DND-41 (cell line): ENCODE data around the gene BIRC2.

ENCODE experiments used
- ATAC-seq: fragments of 200-7000 bp; cut with Tn5 transposase; 3 replicates; pipeline ENCODE4 v1.9.1; 2021; ENCODE audit warnings: low read depth; ENCODE audit not compliant: insufficient read depth
- DNase-seq: peaks from one replicate; pipeline ENCODE4 v3.0.0-alpha.2; 2020
- H2AFZ ChIP-seq: 2 replicates; pipeline ENCODE4 v1.6.0; 2012; ENCODE audit warnings: low read depth, low read length
- H3K27ac ChIP-seq: 2 replicates; pipeline ENCODE4 v1.5.1; 2012; ENCODE audit warnings: low read length, inconsistent platforms
- H3K27me3 ChIP-seq: fragments of 200-600 bp; sonication (generic); 2 replicates; pipeline ENCODE4 v1.6.0; 2012; ENCODE audit warnings: low read length, mild to moderate bottlenecking, inconsistent platforms; ENCODE audit not compliant: insufficient read depth, poor library complexity
- H3K36me3 ChIP-seq: 2 replicates; pipeline ENCODE4 v1.5.1; 2012; ENCODE audit warnings: low read length, inconsistent platforms; ENCODE audit not compliant: insufficient read depth
- H3K4me1 ChIP-seq: 2 replicates; pipeline ENCODE4 v1.5.1; 2012; ENCODE audit warnings: mild to moderate bottlenecking, low read length; ENCODE audit not compliant: insufficient read depth
- H3K4me2 ChIP-seq: 2 replicates; pipeline ENCODE4 v1.6.0; 2012; ENCODE audit warnings: mild to moderate bottlenecking, moderate library complexity, low read length, inconsistent platforms; ENCODE audit not compliant: insufficient read depth
- H3K4me3 ChIP-seq, 2 experiments: fragments of 200-600 bp in 1 of 2; shearing (Covaris generic) in 1 of 2; 2 replicates each; pipeline ENCODE4 v1.5.1; 2012 to 2016; ENCODE audit warnings: inconsistent platforms in 2 of 2, low read length in 2 of 2, mild to moderate bottlenecking in 2 of 2, low read depth in 1 of 2, moderate library complexity in 1 of 2
- H3K79me2 ChIP-seq: 2 replicates; pipeline ENCODE4 v1.6.0; 2012; ENCODE audit warnings: low read length, inconsistent platforms; ENCODE audit not compliant: insufficient read depth
- H3K9ac ChIP-seq: 2 replicates; pipeline ENCODE4 v1.6.0; 2012; ENCODE audit warnings: low read depth, mild to moderate bottlenecking, inconsistent platforms, low read length, moderate library complexity
- H3K9me3 ChIP-seq: 2 replicates; pipeline ENCODE4 v1.5.1; 2012; ENCODE audit warnings: low read length, moderate library complexity, mild to moderate bottlenecking, inconsistent platforms; ENCODE audit not compliant: insufficient read depth, severe bottlenecking
- H4K20me1 ChIP-seq: 2 replicates; pipeline ENCODE4 v1.6.0; 2012; ENCODE audit warnings: low read length; ENCODE audit not compliant: insufficient read depth
- EZH2 ChIP-seq: IDR thresholded peaks from 3 replicates; pipeline ENCODE4 v1.6.1; 2012; ENCODE audit warnings: borderline replicate concordance, low read depth, mild to moderate bottlenecking, moderate library complexity, low read length, inconsistent platforms; ENCODE audit not compliant: severe bottlenecking
- TF ChIP-seq, protein P1 (sequence below): IDR thresholded peaks from 2 replicates; pipeline ENCODE4 v1.5.1; 2012; ENCODE audit warnings: borderline replicate concordance, low read length, moderate library complexity, mild to moderate bottlenecking; ENCODE audit not compliant: poor library complexity, severe bottlenecking; ENCODE audit errors: extremely low read depth

The BIRC2 gene

DNA sequence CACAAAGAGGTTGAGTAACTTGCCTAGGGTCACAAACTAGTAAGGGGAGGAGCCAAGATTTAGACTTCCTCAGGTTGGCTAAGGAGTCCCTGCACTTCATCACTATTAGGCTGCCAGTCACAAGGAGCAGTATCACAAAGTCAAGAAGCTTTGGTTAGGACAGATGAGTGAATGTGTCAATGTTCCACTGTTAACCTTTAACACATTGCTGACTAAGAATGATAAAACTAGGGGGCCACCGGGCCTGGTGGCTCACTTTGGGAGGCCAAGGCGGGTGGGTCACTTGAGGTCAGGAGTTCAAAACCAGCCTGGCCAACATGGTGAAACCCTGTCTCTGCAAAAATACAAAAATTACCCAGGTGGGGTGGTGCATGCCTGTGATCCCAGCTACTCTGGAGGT, 73.5 kb downstream of the BIRC2 start:
- peak overlapping the region; percentile 49 for H3K27ac ChIP-seq
- peaks cover 37% of the 10 kb centered on the region for H3K4me1 ChIP-seq
- H3K79me2 ChIP-seq = peaks cover 94% of the 10 kb centered on the region
- DNase-seq (no peak), ATAC-seq (no peak)
- no peak overlapping the region for H2AFZ ChIP-seq
- peaks cover 63% of the 10 kb centered on the region for H4K20me1 ChIP-seq
- no peak overlapping the region for H3K4me3 ChIP-seq
- no peak overlapping the region for H3K9ac ChIP-seq
- TF ChIP-seq EZH2 = no peak
- TF ChIP-seq, protein P1, sequence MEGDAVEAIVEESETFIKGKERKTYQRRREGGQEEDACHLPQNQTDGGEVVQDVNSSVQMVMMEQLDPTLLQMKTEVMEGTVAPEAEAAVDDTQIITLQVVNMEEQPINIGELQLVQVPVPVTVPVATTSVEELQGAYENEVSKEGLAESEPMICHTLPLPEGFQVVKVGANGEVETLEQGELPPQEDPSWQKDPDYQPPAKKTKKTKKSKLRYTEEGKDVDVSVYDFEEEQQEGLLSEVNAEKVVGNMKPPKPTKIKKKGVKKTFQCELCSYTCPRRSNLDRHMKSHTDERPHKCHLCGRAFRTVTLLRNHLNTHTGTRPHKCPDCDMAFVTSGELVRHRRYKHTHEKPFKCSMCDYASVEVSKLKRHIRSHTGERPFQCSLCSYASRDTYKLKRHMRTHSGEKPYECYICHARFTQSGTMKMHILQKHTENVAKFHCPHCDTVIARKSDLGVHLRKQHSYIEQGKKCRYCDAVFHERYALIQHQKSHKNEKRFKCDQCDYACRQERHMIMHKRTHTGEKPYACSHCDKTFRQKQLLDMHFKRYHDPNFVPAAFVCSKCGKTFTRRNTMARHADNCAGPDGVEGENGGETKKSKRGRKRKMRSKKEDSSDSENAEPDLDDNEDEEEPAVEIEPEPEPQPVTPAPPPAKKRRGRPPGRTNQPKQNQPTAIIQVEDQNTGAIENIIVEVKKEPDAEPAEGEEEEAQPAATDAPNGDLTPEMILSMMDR = no peak
- H3K27me3 ChIP-seq = no peaks in the 10 kb centered on the region
- no peak overlapping the region for H3K4me2 ChIP-seq
- H3K9me3 ChIP-seq = no peaks in the 10 kb centered on the region
- peaks cover 16% of the 10 kb centered on the region for H3K36me3 ChIP-seq

DNA sequence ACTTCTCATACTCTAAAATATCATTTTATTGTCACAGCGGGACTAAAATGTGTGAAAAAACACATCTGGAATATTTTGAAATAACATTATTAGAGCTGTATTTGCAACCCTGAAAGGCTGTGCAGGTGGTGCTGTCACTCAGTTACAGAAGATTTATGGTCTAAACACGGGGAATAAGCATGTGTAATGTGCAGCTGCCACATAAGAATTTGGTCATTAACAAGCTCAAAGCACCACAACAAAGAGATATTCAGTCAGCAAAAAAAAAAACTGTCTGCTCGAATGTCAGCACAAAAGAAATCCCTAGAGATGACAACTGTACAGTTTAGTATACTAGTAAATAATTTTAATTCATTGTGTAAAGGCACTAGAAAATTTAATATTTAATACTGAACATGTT, 74.2 kb downstream of the BIRC2 start:
- Histone ChIP-seq H3K4me1 (peaks cover 37% of the 10 kb centered on the region), H3K9ac (no peak overlapping the region), H3K9me3 (no peaks in the 10 kb centered on the region), H2AFZ (no peak overlapping the region), H3K4me2 (peak overlapping the region; percentile 39; the same call in 1 of the 2 replicates), H4K20me1 (peaks cover 68% of the 10 kb centered on the region), H3K27me3 (no peaks in the 10 kb centered on the region), H3K36me3 (peaks cover 19% of the 10 kb centered on the region), H3K4me3 (no peak overlapping the region), H3K79me2 (peaks cover 94% of the 10 kb centered on the region), H3K27ac (peak overlapping the region; percentile 64)
- ATAC-seq (peak; percentile 98), DNase-seq (peak; percentile 51)
- TF ChIP-seq, protein P1 = no peak
- TF ChIP-seq EZH2 = no peak

DNA sequence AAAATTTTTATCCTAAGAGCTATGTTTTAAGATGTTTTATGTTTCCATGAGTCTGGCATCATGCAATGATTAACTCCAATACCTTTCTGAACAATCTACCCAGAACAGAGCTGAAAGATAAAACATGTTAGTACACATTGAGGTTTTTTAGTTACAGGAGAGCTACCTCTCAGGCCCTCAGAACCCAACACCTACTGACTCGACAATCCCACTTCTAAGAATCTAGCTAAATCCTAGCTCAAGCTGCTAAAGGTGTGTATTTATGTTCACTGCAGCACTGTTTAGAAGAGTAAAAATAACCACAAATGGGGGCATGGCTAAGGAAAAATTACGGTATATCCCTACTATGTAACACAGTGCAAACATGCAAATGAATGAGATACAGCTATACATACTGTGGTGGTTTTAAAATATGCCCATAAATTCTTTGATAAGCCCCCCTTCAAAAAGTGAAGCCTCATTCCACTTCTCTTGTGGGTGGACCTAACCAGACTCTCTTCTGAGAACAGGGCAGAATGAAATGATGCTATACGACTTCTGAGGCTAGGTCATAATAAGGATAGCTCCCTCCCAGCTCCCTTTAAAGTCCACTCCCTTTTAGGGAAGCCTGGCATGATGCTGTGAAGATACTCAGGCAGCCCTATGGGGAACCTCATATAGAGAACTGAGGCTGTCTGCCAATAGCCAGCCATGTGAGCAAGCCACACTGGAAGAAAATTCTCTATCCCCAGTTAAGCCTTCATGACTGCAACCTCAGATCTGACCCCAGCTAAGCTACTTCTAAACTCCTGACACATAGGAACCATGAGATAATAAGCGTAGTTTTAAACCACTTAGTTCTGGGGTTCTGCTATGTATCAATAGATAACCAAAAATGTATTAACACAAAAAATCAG, 76.1 kb downstream of the BIRC2 start:
- Histone ChIP-seq H3K79me2 (peaks cover 88% of the 10 kb centered on the region), H3K27me3 (no peaks in the 10 kb centered on the region), H3K9ac (no peak overlapping the region), H3K36me3 (peaks cover 23% of the 10 kb centered on the region), H3K4me1 (peaks cover 35% of the 10 kb centered on the region), H3K4me3 (no peak overlapping the region), H2AFZ (no peak overlapping the region), H3K9me3 (no peaks in the 10 kb centered on the region), H3K4me2 (no peak overlapping the region), H4K20me1 (peaks cover 65% of the 10 kb centered on the region), H3K27ac (0 out of 2 replicates have a peak overlapping the region, but pooled peaks have one; percentile 22)
- TF ChIP-seq EZH2 = no peak
- ATAC-seq (no peak), DNase-seq (no peak)

DNA sequence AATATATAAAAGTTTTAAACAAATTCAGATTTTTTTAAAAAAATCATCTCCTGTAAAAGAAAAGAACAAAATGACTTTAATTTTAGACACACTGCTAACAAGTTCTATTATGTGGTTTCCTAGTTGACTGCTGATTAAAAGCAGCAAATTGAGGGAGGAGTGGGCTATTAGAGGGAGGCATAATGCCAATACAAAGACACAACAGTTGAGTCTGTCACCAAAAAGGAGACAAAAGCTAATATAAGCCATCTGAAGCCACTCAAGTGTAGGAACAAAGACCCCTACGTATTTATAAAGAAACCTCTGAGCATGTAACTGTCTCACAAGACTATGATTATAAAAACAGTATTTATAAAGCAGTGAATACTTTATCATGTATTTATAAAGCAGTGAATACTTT, 76.9 kb downstream of the BIRC2 start:
- Histone ChIP-seq H3K79me2 (peaks cover 84% of the 10 kb centered on the region), H3K27ac (no peak overlapping the region)

More for the DNA sequence above, 76.9 kb downstream of the BIRC2 start:
- no peak for TF ChIP-seq EZH2
- TF ChIP-seq, protein P1 = no peak
- Histone ChIP-seq H3K27me3 (no peaks in the 10 kb centered on the region), H4K20me1 (peaks cover 64% of the 10 kb centered on the region), H3K4me1 (peaks cover 35% of the 10 kb centered on the region), H3K36me3 (peaks cover 25% of the 10 kb centered on the region), H2AFZ (no peak overlapping the region), H3K9me3 (no peaks in the 10 kb centered on the region), H3K4me3 (no peak overlapping the region), H3K4me2 (no peak overlapping the region), H3K9ac (no peak overlapping the region)
- ATAC-seq (no peak), DNase-seq (no peak)
